AG09309 (cell line): Measurements from ENCODE around the gene APLF.
"Not testable (repeated sequence)": the region's sequence is repeated elsewhere in the genome, so short reads cannot be mapped to it uniquely, and the experiment has no call there.

Source experiments
- DNase-seq: peaks from one replicate; pipeline ENCODE4 v3.0.0-alpha.2; 2010; ENCODE audit warnings: low read depth
- H3K4me3 ChIP-seq: 2 replicates; pipeline ENCODE4 v1.5.1; 2011; ENCODE audit warnings: mild to moderate bottlenecking, low read depth, low read length, moderate library complexity; ENCODE audit not compliant: control insufficient read depth
- TF ChIP-seq, protein P1 (sequence below): IDR thresholded peaks from 2 replicates; pipeline ENCODE4 v1.5.1; 2011; ENCODE audit warnings: mild to moderate bottlenecking, low read depth, low read length, inconsistent platforms; ENCODE audit not compliant: insufficient read depth, control insufficient read depth; ENCODE audit errors: missing control alignments

The APLF gene

DNA sequence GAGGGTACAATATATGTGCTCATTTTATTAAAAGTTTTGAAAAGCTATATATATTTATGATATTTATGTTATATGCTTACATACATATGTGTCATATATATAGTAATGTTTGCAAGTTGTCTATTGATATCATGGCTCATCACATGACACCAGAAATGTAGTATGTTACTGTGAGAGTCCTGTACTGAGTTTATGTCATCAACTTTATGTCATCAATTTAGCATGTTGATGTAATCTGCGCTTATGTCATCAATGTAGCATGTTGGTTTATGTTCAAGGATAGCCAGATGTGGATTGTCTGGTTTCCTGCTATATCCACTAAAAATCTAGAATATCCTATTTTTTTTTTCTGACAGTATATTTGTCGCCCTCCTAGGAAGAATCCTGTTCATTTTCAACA, 77.4 kb downstream of the APLF start:
- no peak overlapping the region for H3K4me3 ChIP-seq
- TF ChIP-seq, protein P1, sequence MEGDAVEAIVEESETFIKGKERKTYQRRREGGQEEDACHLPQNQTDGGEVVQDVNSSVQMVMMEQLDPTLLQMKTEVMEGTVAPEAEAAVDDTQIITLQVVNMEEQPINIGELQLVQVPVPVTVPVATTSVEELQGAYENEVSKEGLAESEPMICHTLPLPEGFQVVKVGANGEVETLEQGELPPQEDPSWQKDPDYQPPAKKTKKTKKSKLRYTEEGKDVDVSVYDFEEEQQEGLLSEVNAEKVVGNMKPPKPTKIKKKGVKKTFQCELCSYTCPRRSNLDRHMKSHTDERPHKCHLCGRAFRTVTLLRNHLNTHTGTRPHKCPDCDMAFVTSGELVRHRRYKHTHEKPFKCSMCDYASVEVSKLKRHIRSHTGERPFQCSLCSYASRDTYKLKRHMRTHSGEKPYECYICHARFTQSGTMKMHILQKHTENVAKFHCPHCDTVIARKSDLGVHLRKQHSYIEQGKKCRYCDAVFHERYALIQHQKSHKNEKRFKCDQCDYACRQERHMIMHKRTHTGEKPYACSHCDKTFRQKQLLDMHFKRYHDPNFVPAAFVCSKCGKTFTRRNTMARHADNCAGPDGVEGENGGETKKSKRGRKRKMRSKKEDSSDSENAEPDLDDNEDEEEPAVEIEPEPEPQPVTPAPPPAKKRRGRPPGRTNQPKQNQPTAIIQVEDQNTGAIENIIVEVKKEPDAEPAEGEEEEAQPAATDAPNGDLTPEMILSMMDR: no peak
- no peak for DNase-seq

DNA sequence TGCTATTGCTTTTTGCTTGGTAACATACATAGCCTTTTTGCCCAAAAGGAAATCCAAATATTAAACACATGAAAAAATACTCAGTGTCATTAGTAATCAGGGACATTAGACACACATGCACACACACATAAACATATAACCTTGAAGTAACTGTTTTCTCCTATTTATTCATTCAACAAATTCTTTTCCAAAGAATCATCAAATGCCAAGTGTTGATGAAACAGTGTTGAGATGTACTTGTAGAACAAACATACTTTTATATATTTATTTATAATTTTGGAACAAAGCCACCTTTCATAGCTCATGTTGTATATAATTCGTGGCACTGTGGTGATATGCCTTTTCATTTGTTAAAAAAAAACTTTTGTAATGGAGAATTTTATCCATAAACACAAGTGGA, 81.0 kb downstream of the APLF start:
- DNase-seq: no peak
- no peak overlapping the region for H3K4me3 ChIP-seq
- TF ChIP-seq, protein P1: no peak

DNA sequence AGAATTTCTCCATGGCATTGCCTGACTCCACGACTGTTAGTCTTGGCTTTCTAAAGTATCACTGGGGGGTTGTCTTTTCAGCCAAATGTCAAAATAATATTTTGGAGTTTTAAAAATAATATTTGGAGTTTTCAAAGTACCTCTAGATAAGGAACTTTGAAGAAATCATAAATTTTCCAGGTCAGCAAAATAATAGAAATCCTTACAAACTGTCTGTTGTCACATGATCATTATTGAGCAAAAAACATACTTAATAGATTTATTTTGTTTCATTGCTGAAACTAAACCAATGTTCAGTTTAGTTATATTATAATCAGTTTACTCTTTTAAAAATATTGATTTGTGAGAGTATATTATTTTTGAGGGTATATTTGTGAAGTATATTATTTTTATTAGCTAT, 85.7 kb downstream of the APLF start:
- TF ChIP-seq, protein P1: no peak
- no peak for DNase-seq
- no peak overlapping the region for H3K4me3 ChIP-seq

DNA sequence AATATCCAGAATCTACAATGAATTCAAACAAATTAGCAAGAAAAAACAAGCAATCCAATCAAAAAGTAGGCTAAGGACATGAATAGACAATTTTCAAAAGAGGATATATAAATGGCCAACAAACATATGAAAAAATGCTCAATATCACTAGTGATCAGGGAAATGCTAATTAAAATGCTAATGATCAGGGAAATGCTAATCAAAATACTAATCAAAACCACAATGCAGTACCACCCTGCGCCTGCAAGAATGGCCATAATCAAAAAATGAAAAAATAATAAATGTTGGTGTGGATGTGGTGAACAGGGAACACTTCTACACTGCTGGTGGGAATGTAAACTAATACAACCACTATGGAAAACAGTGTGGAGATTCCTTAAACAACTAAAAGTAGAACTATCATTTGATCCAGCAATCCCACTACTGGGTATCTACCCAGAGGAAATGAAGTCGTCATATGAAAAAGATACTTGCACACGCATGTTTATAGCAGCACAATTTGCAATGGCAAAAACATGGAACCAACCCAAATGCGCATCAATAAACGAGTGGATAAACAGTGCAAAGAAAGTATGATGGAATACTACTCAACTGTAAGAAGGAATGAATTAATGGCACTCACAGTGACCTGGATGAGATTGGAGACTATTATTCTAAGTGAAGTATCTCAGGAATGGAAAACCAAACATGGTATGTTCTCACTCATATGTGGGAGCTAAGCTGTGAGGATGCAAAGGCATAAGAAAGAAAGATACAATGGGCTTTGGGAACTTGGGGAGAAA, 88.2 kb downstream of the APLF start:
- not testable (repeated sequence) for H3K4me3 ChIP-seq, DNase-seq

DNA sequence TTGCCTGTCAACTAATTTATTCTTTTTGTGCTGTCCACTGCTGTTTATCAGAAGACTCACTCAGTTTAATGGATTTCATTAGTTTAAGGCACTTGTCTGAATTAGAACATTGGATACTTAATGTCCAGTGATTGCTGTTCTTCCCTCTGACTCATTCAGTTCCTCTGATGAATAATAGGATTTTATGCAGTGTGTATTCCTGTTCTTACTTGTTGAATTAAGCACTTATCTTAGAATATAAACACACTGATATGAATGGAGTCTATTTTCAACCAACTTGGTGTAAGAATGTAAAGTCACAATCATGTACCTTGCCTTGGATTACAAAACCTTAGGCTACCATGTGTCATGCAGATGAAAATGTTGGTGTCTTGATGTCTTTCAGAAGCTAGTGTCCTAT, 89.0 kb downstream of the APLF start:
- TF ChIP-seq, protein P1: no peak

DNA sequence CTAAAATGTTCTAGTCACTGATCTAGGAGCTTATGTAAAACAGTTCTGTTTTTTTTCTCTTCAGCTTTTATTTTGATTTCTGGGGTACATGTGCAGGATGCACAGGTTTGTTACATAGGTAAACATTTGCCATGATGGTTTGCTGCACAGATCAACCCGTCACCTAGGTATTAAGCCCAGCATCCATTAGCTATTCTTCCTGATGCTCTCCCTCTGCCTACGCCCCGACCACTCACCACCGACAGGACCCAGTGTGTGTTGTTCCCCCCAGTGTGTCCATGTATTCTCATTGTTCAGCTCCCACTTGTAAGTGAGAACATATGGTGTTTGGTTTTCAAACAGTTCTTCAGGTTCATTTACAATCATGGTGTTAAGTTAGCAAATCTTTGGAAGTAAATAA, 91.2 kb downstream of the APLF start:
- no peak for DNase-seq
- TF ChIP-seq, protein P1: no peak
- no peak overlapping the region for H3K4me3 ChIP-seq

More for the DNA sequence above, 89.0 kb downstream of the APLF start:
- DNase-seq: no peak
- H3K4me3 ChIP-seq: no peak overlapping the region

DNA sequence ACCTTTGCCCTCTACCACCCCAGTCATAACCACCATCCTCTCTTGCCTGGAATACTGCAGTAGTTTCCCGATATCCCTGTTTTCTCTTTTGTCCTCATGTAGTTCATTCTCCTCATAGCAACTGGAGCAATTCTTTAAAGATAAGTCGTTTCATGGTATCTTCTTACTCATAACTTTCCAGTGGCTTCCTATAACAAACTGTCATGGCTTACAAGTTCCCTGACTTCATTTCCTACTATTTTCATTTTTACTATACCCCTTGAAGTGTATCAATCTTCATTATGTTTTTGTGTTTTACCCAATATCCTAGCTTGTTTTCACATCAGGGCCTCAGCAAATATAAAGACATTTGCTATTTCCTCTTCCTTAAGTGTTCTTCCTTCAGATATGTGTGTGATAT, 92.3 kb downstream of the APLF start:
- H3K4me3 ChIP-seq: no peak overlapping the region
- TF ChIP-seq, protein P1: no peak
- DNase-seq: no peak
